Right lobe of liver (tissue), 4 donors: ENCODE measurements around the gene SCAPER.

Source experiments
- CTCF ChIP-seq, 4 donors: fragments of 200-600 bp in 3 of 4; fragments of 450-650 bp in 1 of 4; IDR thresholded peaks; one replicate each; pipeline versions ENCODE4 v1.5.1 to v1.8.0; 2016 to 2022; ENCODE audit warnings: antibody characterized with exemption in 4 of 4, mild to moderate bottlenecking in 2 of 4
- POLR2A ChIP-seq: fragments of 450-650 bp; IDR thresholded peaks from one replicate; pipeline ENCODE4 v1.6.1; 2017; ENCODE audit warnings: antibody characterized with exemption, mild to moderate bottlenecking
- donor health status: DM: no; HTN: no; CAD: no.
- donor health status: DM: no; HTN: no; CAD: no.
- donor health status: DM: no; HTN: yes; CAD: no.

- no peak for TF ChIP-seq CTCF (IDR thresholded peaks at IDR 0.05)
- no peak for TF ChIP-seq POLR2A
Measured at GRCh38 chr15:76935620-76936019, 30.5 kb upstream of the SCAPER start.
